Endothelial cell of hepatic sinusoid (primary cell): ENCODE measurements around the gene COL8A1.
"Not testable (repeated sequence)": the region's sequence is repeated elsewhere in the genome, so short reads cannot be mapped to it uniquely, and the experiment has no call there.

ENCODE experiments used
- in situ Hi-C: cut with HindIII; loops from 2 replicates; pipeline ENCODE4 v1.10.0; 2017; ENCODE audit warnings: low sequenced_read_pairs

The COL8A1 gene

GRCh38 chr3:99702953-99703943, 64.9 kb downstream of the COL8A1 start:
- in situ Hi-C loops: no loop called here

GRCh38 chr3:99704417-99704816, 66.0 kb downstream of the COL8A1 start:
- in situ Hi-C loops: no loop called here

- in situ Hi-C loops: no loop called here
These were observed 68.0 kb downstream of the COL8A1 start for GRCh38 chr3:99706410-99706809.

GRCh38 chr3:99708207-99708745, 69.9 kb downstream of the COL8A1 start:
- in situ Hi-C loops: no loop called here

GRCh38 chr3:99709686-99710085, 71.3 kb downstream of the COL8A1 start:
- in situ Hi-C loops: no loop called here

GRCh38 chr3:99710094-99710493, 71.7 kb downstream of the COL8A1 start:
- in situ Hi-C loops: no loop called here

GRCh38 chr3:99711351-99711750, 73.0 kb downstream of the COL8A1 start:
- in situ Hi-C loops: no loop called here

- in situ Hi-C loops: no loop called here
These were observed 74.0 kb downstream of the COL8A1 start for GRCh38 chr3:99712291-99712954.

GRCh38 chr3:99713440-99713839, 75.0 kb downstream of the COL8A1 start:
- in situ Hi-C loops: no loop called here

- in situ Hi-C loops: no loop called here
These were observed 75.8 kb downstream of the COL8A1 start for GRCh38 chr3:99714146-99714545.

GRCh38 chr3:99714575-99714974, 76.2 kb downstream of the COL8A1 start:
- in situ Hi-C loops: no loop called here

- in situ Hi-C loops: loop anchor here (5.0 kb wide), 2 partner anchors 41 to 91 kb away; no protein-coding TSS in a partner anchor
These were observed 78.1 kb downstream of the COL8A1 start for GRCh38 chr3:99716463-99716995.

- in situ Hi-C loops: no loop called here
These were observed 82.7 kb downstream of the COL8A1 start for GRCh38 chr3:99720985-99721632.

- in situ Hi-C loops: no loop called here
These were observed 83.2 kb downstream of the COL8A1 start for GRCh38 chr3:99721633-99722007.

GRCh38 chr3:99724276-99724675, 85.9 kb downstream of the COL8A1 start:
- in situ Hi-C loops: no loop called here

- in situ Hi-C loops: no loop called here
These were observed 92.5 kb downstream of the COL8A1 start for GRCh38 chr3:99730870-99731269.

- in situ Hi-C loops: no loop called here
These were observed 93.1 kb downstream of the COL8A1 start for GRCh38 chr3:99731499-99731898.

- in situ Hi-C loops: not testable (repeated sequence)
These were observed 102.0 kb downstream of the COL8A1 start for GRCh38 chr3:99740371-99740770.

GRCh38 chr3:99741588-99741987, 103.2 kb downstream of the COL8A1 start:
- in situ Hi-C loops: no loop called here

- in situ Hi-C loops: no loop called here
These were observed 109.5 kb downstream of the COL8A1 start for GRCh38 chr3:99747915-99748314.

GRCh38 chr3:99751649-99752048, 113.3 kb downstream of the COL8A1 start:
- in situ Hi-C loops: no loop called here
